Karpas-422 (cell line): ENCODE measurements around the gene OTOS. TPM values are rescaled to one million over a fixed set of nuclear protein-coding genes. Genes with fewer than 3 reads are reported as not detected.

Source experiments
- DNase-seq: peaks from one replicate; pipeline ENCODE4 v3.0.0-alpha.2; 2015
- H2AFZ ChIP-seq: fragments of 200-600 bp; sonication (generic); 2 replicates; pipeline ENCODE4 v1.6.1; 2014; ENCODE audit warnings: antibody characterized with exemption, low read length, mixed read lengths
- H3K27ac ChIP-seq: fragments of 200-600 bp; sonication (generic); 2 replicates; pipeline ENCODE4 v1.5.1; 2014; ENCODE audit warnings: mild to moderate bottlenecking, low read length, moderate library complexity
- H3K27me3 ChIP-seq: fragments of 200-600 bp; sonication (generic); 2 replicates; pipeline ENCODE4 v1.6.1; 2014; ENCODE audit warnings: low read length, mixed read lengths
- H3K36me3 ChIP-seq: fragments of 200-600 bp; sonication (generic); 2 replicates; pipeline ENCODE4 v1.6.1; 2014; ENCODE audit warnings: low read length, mixed read lengths; ENCODE audit not compliant: insufficient read depth
- H3K4me1 ChIP-seq: fragments of 200-600 bp; sonication (generic); 2 replicates; pipeline ENCODE4 v1.6.1; 2014; ENCODE audit warnings: mild to moderate bottlenecking, low read length, mixed read lengths
- H3K4me2 ChIP-seq: fragments of 200-600 bp; sonication (generic); 2 replicates; pipeline ENCODE4 v1.6.1; 2014; ENCODE audit warnings: low read length, low read depth, mild to moderate bottlenecking; ENCODE audit not compliant: poor library complexity, severe bottlenecking
- H3K4me3 ChIP-seq: fragments of 200-600 bp; sonication (generic); 2 replicates; pipeline ENCODE4 v1.5.1; 2014; ENCODE audit warnings: mild to moderate bottlenecking, antibody characterized with exemption, low read length, mixed read lengths
- H3K79me2 ChIP-seq: fragments of 200-600 bp; sonication (generic); 2 replicates; pipeline ENCODE4 v1.6.1; 2014; ENCODE audit warnings: mild to moderate bottlenecking, low read length, mixed read lengths
- H3K9ac ChIP-seq: fragments of 200-600 bp; sonication (generic); 2 replicates; pipeline ENCODE4 v1.6.0; 2014; ENCODE audit warnings: low read length
- H3K9me2 ChIP-seq: fragments of 200-600 bp; sonication (generic), shearing (Covaris generic); replicated peaks from 2 replicates; pipeline ENCODE4 v1.6.0; 2014; ENCODE audit warnings: mild to moderate bottlenecking, low read length, moderate library complexity; ENCODE audit not compliant: insufficient read depth
- H3K9me3 ChIP-seq: fragments of 300-700, 200-600 bp; sonication (generic); 2 replicates; pipeline ENCODE4 v1.6.1; 2014; ENCODE audit warnings: low read length, mixed read lengths
- H4K20me1 ChIP-seq: fragments of 200-600 bp; sonication (generic); 2 replicates; pipeline ENCODE4 v1.6.1; 2014; ENCODE audit warnings: mild to moderate bottlenecking, antibody characterized with exemption, low read length, low read depth; ENCODE audit not compliant: insufficient read depth
- total RNA-seq: library from RNA; depleted of rRNA; stranded (reverse); fragments of >200 nt; shearing (Covaris generic); gene quantifications from 2 replicates; pipeline ENCODE4 v1.2.3, GENCODE V29; 2014; ENCODE audit warnings: low replicate concordance

OTOS gene
- total RNA-seq, 1 experiment from 2014 or later, result not detected

DNA sequence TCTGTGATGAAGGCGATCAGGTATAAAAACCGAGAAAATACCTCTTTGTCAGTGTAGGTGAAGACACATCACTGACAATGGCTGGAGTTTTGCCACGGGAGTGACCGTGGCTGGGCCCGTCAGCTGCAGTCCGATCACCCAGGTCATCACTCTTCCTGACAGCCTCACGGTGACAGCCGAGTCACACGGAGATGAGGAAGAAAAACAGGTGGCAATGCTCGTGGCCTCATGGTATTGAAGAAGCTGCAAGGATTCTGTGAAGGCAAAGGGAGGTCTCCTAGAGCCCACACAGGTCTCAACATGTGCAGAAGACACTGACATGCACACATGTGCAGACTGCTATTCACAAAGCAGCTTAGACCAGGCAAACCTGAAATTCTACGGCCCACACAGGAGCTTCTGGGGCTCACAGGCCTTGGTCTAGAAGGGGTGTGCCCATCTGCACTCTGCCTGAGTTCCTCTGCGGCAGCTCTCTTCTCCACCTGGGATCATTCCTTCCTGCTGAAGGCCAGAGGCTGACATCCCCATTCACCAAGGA, 11.8 kb downstream of the OTOS start:
- no peaks in the 10 kb centered on the region for H3K27me3 ChIP-seq
- no peaks in the 10 kb centered on the region for H3K9me2 ChIP-seq
- H3K4me1 ChIP-seq, result no peaks in the 10 kb centered on the region
- no peak overlapping the region for H3K27ac ChIP-seq
- no peak overlapping the region for H3K9ac ChIP-seq
- H3K36me3 ChIP-seq, result peaks cover 7% of the 10 kb centered on the region; the same call in 1 of the 2 replicates
- peaks cover 4% of the 10 kb centered on the region; the same call in 1 of the 2 replicates for H4K20me1 ChIP-seq
- no peak for DNase-seq
- H3K9me3 ChIP-seq, result no peaks in the 10 kb centered on the region
- no peak overlapping the region for H3K4me3 ChIP-seq
- H3K4me2 ChIP-seq, result no peak overlapping the region
- no peak overlapping the region for H2AFZ ChIP-seq
- H3K79me2 ChIP-seq, result peaks cover under 1% of the 10 kb centered on the region

DNA sequence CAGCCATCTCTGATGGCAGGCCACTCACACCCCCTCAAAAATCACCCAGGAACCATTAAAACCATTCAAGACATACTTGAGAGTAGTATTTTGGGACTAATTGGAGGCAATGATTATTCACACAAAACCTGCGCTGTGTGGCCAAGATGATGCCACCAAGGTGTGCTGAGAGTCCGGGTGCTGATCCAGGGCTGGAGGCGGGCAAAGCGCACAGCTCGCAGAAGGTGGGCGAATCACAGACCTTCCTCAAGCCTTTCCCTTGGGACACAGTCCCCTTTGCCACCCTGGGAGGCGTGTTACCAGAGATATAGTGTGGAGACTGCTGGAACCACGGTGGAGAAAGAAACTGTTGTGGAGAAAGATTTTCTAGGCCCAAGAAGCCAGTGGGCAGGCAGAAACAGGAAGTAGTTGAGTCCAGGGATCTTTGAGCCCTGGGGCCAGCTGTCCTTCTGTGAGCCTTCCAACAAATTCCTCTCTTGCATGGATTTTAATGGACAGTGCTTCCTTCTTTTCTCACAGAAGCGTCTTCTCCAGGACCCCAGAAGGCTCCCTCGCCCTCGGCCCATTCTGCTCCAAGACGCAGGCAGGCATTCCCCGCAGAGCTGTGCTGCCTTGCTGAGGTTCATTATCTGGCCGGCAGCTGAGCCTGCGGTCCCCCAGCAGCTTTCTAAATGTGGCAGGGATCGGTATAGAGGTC, 12.4 kb downstream of the OTOS start:
- Histone ChIP-seq H3K79me2 (no peaks in the 10 kb centered on the region), H3K36me3 (peaks cover 6% of the 10 kb centered on the region; the same call in 1 of the 2 replicates), H3K9me2 (no peaks in the 10 kb centered on the region)

DNA sequence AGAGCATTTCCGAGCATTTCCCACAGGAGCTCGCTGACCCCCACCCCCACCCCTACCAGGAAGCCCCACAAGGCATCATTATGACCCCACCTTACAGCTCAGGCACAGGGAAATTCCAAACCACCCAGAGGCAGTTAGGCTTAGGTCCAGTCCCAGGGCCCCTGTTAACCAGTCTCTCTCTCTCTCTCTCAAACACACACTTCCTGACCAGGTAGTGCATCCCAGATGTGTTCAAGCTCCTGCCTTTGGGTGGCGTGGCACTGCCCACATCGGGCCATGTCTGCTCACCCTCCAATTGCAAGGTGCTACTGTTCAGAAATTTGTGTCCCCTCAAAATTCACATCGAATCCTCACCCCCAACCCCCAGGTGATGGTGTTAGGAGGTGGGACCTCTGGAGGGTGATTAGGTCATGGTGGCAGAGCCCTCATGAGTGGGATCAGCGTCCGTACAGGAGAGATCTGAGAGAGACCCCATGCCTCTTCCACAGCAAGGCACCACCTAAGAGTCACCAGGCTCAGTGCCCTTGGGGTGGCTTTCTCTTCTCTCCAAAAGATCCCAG, 13.2 kb downstream of the OTOS start:
- Histone ChIP-seq H3K9ac (no peak overlapping the region), H3K4me1 (no peaks in the 10 kb centered on the region), H3K9me3 (no peaks in the 10 kb centered on the region), H2AFZ (no peak overlapping the region), H4K20me1 (peaks cover 4% of the 10 kb centered on the region; the same call in 1 of the 2 replicates), H3K9me2 (no peaks in the 10 kb centered on the region), H3K4me2 (no peak overlapping the region), H3K27ac (no peak overlapping the region), H3K4me3 (no peak overlapping the region), H3K79me2 (no peaks in the 10 kb centered on the region), H3K36me3 (peaks cover 6% of the 10 kb centered on the region; the same call in 1 of the 2 replicates), H3K27me3 (no peaks in the 10 kb centered on the region)
- no peak for DNase-seq

More for the DNA sequence above, 12.4 kb downstream of the OTOS start:
- H3K9me3 ChIP-seq, result no peaks in the 10 kb centered on the region
- no peak overlapping the region for H2AFZ ChIP-seq
- no peak overlapping the region for H3K4me2 ChIP-seq
- no peak overlapping the region for H3K9ac ChIP-seq
- no peaks in the 10 kb centered on the region for H3K27me3 ChIP-seq
- no peak overlapping the region for H3K27ac ChIP-seq
- H3K4me3 ChIP-seq, result no peak overlapping the region
- H4K20me1 ChIP-seq, result peaks cover 4% of the 10 kb centered on the region; the same call in 1 of the 2 replicates
- H3K4me1 ChIP-seq, result no peaks in the 10 kb centered on the region
- DNase-seq, result no peak

GRCh38 chr2:240126731-240127130, 13.7 kb downstream of the OTOS start:
- Histone ChIP-seq H3K27me3 (no peaks in the 10 kb centered on the region), H3K4me2 (no peak overlapping the region), H3K79me2 (no peaks in the 10 kb centered on the region), H3K27ac (no peak overlapping the region), H3K9ac (no peak overlapping the region), H2AFZ (no peak overlapping the region), H3K9me3 (no peaks in the 10 kb centered on the region), H3K4me3 (no peak overlapping the region), H3K36me3 (peaks cover 2% of the 10 kb centered on the region; the same call in 1 of the 2 replicates), H3K4me1 (peaks cover under 1% of the 10 kb centered on the region; the same call in 1 of the 2 replicates), H4K20me1 (peaks cover 4% of the 10 kb centered on the region; the same call in 1 of the 2 replicates), H3K9me2 (no peaks in the 10 kb centered on the region)
- DNase-seq, result no peak

DNA sequence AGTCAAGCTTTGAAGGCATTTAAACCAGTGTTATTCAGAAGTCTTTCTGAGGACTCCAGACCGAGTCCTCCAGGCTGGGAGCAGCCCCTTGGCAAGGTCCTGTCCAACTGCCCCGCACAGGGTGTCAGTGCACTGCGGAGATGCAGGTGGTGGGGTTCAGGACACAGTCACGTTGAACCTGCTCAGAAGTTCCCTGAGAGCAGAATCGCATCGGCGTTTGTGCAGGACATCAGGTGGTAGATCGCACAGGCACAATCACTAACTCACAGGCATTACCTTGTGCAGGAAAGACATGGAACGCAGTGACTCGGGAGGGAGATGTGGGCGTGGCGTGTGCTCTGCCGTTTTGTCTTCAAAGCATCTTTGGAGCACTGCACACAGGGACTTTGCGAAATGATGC, 14.7 kb downstream of the OTOS start:
- Histone ChIP-seq H3K27ac (no peak overlapping the region), H3K79me2 (no peaks in the 10 kb centered on the region), H3K9ac (no peak overlapping the region), H3K4me2 (no peak overlapping the region), H3K9me2 (no peaks in the 10 kb centered on the region), H3K36me3 (peaks cover under 1% of the 10 kb centered on the region; the same call in 1 of the 2 replicates), H3K9me3 (no peaks in the 10 kb centered on the region), H3K27me3 (no peaks in the 10 kb centered on the region), H3K4me3 (no peak overlapping the region), H3K4me1 (peaks cover 8% of the 10 kb centered on the region), H4K20me1 (peaks cover 4% of the 10 kb centered on the region; the same call in 1 of the 2 replicates), H2AFZ (no peak overlapping the region)
- DNase-seq, result no peak

DNA sequence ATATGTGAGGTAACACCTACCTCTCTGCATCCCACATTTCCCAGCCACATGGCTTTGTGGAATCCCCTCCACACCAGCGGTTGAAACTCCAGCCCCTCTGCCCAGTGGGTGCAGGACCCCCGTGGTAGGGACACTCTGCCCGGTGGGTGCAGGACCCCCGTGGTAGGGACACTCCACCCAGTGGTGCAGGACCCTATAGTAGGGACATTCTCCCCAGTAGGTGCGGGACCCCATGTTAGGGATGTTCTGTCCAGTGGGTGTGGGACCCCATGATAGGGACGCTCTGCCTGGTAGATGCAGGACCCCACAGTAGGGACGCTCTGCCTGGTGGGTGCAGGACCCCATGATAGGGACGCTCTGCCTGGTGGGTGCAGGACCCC, 15.8 kb downstream of the OTOS start:
- Histone ChIP-seq H3K9ac (no peak overlapping the region), H2AFZ (no peak overlapping the region), H3K36me3 (no peaks in the 10 kb centered on the region; the same call in 1 of the 2 replicates), H3K4me3 (no peak overlapping the region), H3K27ac (no peak overlapping the region), H3K4me1 (peaks cover 8% of the 10 kb centered on the region), H4K20me1 (peaks cover 4% of the 10 kb centered on the region; the same call in 1 of the 2 replicates), H3K4me2 (no peak overlapping the region), H3K27me3 (no peaks in the 10 kb centered on the region), H3K9me2 (no peaks in the 10 kb centered on the region), H3K79me2 (no peaks in the 10 kb centered on the region), H3K9me3 (no peaks in the 10 kb centered on the region)
- no peak for DNase-seq

DNA sequence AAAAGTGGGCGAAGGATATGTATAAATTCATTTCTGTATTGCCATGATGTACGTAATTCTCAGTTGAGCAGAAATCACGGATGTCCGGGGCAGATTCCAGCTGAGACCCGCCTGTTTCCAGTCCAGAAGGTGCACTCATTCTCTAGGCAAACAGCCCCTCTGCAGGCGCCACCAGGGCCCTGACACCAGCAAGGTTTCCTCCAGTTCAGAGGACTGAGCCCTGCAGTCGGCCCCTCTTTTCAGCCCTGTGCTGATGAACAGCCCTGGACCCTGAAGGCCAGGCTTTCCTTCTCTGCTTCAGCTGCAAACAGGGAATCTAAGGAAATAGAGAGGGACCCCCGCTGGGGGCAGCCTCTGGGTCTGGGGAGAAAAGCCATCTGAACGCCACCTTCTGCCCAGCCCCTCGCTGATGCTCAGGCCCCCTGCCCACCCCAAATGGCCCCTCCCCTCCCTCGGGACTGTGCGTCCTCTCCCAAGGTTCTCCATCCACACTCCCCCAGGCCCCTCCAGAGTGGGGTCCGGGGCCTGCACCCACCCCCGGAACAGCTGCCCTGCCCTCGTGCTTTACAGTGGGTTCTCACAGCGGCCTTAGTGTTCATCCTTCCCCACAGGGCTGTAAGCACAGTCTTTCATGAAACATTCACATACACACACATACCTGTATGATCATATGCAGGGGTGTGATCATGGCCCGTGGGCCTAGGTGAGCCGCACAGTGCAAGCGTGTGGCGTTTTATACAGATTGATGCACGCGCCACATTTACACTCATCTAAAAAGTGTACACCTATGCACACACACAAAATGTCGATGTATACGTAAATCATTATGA, 16.4 kb downstream of the OTOS start:
- H3K27ac ChIP-seq, result no peak overlapping the region
- no peak overlapping the region for H3K4me3 ChIP-seq
- H3K36me3 ChIP-seq, result no peaks in the 10 kb centered on the region
- no peak overlapping the region for H3K4me2 ChIP-seq
- H3K79me2 ChIP-seq, result no peaks in the 10 kb centered on the region
- H3K9me3 ChIP-seq, result no peaks in the 10 kb centered on the region
- H4K20me1 ChIP-seq, result peaks cover 4% of the 10 kb centered on the region; the same call in 1 of the 2 replicates
- H3K4me1 ChIP-seq, result peaks cover 8% of the 10 kb centered on the region
- H3K27me3 ChIP-seq, result no peaks in the 10 kb centered on the region
- H2AFZ ChIP-seq, result no peak overlapping the region
- H3K9me2 ChIP-seq, result no peaks in the 10 kb centered on the region
- DNase-seq, result no peak
- H3K9ac ChIP-seq, result no peak overlapping the region

GRCh38 chr2:240121675-240122074, 18.8 kb downstream of the OTOS start:
- no peaks in the 10 kb centered on the region for H3K79me2 ChIP-seq
- no peak overlapping the region for H3K4me3 ChIP-seq
- no peaks in the 10 kb centered on the region for H4K20me1 ChIP-seq
- H3K36me3 ChIP-seq, result no peaks in the 10 kb centered on the region
- peaks cover 8% of the 10 kb centered on the region for H3K4me1 ChIP-seq
- no peak overlapping the region for H3K27ac ChIP-seq
- no peak overlapping the region for H3K4me2 ChIP-seq
- no peaks in the 10 kb centered on the region for H3K27me3 ChIP-seq
- H3K9me2 ChIP-seq, result no peaks in the 10 kb centered on the region
- no peak overlapping the region for H2AFZ ChIP-seq
- H3K9me3 ChIP-seq, result no peaks in the 10 kb centered on the region
- DNase-seq, result no peak
- no peak overlapping the region for H3K9ac ChIP-seq
